ENCODE measurements around the gene EVI5L. TPM values are rescaled to one million over a fixed set of nuclear protein-coding genes. Genes with fewer than 3 reads are reported as not detected.

The EVI5L gene
- total and polyA plus RNA-seq, 2 of the 13 experiments (the other 11 are each of a cell fraction or from before 2014, with no cell fraction given) = 1.7 to 2.4 TPM

GRCh38 chr19:7904074-7905020 is 74.3 kb downstream of the EVI5L start (continued):
- TF ChIP-seq, protein P1, sequence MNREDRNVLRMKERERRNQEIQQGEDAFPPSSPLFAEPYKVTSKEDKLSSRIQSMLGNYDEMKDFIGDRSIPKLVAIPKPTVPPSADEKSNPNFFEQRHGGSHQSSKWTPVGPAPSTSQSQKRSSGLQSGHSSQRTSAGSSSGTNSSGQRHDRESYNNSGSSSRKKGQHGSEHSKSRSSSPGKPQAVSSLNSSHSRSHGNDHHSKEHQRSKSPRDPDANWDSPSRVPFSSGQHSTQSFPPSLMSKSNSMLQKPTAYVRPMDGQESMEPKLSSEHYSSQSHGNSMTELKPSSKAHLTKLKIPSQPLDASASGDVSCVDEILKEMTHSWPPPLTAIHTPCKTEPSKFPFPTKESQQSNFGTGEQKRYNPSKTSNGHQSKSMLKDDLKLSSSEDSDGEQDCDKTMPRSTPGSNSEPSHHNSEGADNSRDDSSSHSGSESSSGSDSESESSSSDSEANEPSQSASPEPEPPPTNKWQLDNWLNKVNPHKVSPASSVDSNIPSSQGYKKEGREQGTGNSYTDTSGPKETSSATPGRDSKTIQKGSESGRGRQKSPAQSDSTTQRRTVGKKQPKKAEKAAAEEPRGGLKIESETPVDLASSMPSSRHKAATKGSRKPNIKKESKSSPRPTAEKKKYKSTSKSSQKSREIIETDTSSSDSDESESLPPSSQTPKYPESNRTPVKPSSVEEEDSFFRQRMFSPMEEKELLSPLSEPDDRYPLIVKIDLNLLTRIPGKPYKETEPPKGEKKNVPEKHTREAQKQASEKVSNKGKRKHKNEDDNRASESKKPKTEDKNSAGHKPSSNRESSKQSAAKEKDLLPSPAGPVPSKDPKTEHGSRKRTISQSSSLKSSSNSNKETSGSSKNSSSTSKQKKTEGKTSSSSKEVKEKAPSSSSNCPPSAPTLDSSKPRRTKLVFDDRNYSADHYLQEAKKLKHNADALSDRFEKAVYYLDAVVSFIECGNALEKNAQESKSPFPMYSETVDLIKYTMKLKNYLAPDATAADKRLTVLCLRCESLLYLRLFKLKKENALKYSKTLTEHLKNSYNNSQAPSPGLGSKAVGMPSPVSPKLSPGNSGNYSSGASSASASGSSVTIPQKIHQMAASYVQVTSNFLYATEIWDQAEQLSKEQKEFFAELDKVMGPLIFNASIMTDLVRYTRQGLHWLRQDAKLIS (CRISPR knock-in tag; IDR thresholded peaks at IDR 0.05) = no peak
- TF ChIP-seq ZHX2 (IDR thresholded peaks at IDR 0.05; ENCODE audit: low read depth) (no peak), ZHX2 (CRISPR knock-in tag; IDR thresholded peaks at IDR 0.05; ENCODE audit: borderline replicate concordance) (no peak), SPEN (CRISPR knock-in tag; IDR thresholded peaks at IDR 0.05; ENCODE audit: low read depth) (no peak), ZNF572 (CRISPR knock-in tag; IDR thresholded peaks at IDR 0.05) (peak; percentile 58; the same call in 1 of the 2 replicates), ATAD3A (CRISPR knock-in tag; IDR thresholded peaks at IDR 0.05) (no peak), THAP8 (CRISPR knock-in tag; IDR thresholded peaks at IDR 0.05; ENCODE audit: borderline replicate concordance) (0 out of 2 replicates have a peak, but pooled peaks have one; percentile 72), RBM39 (IDR thresholded peaks at IDR 0.05; ENCODE audit: low read depth, low read length, poor library complexity, severe bottlenecking) (peak; percentile 55), PHB2 (IDR thresholded peaks at IDR 0.05; ENCODE audit: partially characterized antibody) (no peak), FIP1L1 (IDR thresholded peaks at IDR 0.05; ENCODE audit: borderline replicate concordance, insufficient read depth, low read depth, low read length) (no peak), GATAD1 (CRISPR knock-in tag; IDR thresholded peaks at IDR 0.05) (peak; percentile 13; the same call in 1 of the 2 replicates), ZNF607 (CRISPR knock-in tag; IDR thresholded peaks at IDR 0.05; ENCODE audit: borderline replicate concordance) (no peak), SIX1 (CRISPR knock-in tag; IDR thresholded peaks at IDR 0.05; ENCODE audit: borderline replicate concordance) (no peak), ZFX (CRISPR knock-in tag; IDR thresholded peaks at IDR 0.05; ENCODE audit: low read depth) (peak; percentile 25; the same call in 1 of the 2 replicates), EED (CRISPR knock-in tag; IDR thresholded peaks at IDR 0.05) (no peak)
- TF ChIP-seq, protein P2, sequence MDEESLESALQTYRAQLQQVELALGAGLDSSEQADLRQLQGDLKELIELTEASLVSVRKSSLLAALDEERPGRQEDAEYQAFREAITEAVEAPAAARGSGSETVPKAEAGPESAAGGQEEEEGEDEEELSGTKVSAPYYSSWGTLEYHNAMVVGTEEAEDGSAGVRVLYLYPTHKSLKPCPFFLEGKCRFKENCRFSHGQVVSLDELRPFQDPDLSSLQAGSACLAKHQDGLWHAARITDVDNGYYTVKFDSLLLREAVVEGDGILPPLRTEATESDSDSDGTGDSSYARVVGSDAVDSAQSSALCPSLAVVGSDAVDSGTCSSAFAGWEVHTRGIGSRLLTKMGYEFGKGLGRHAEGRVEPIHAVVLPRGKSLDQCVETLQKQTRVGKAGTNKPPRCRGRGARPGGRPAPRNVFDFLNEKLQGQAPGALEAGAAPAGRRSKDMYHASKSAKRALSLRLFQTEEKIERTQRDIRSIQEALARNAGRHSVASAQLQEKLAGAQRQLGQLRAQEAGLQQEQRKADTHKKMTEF (CRISPR knock-in tag; IDR thresholded peaks at IDR 0.05) = 0 out of 2 replicates have a peak, but pooled peaks have one; percentile 13
